Heart left ventricle (tissue), 13 donors: ENCODE results near the gene PACS1.

Experiments
- CTCF ChIP-seq, 12 donors: fragments of 200-600 bp; sonication (generic) in 4 of 12; IDR thresholded peaks; one replicate each; pipeline versions ENCODE4 v1.5.0 to v1.8.0; 2018 to 2022; ENCODE audit warnings: antibody characterized with exemption in 12 of 12, mild to moderate bottlenecking in 5 of 12
- POLR2A ChIP-seq, 2 donors: fragments of 450-650 bp; IDR thresholded peaks; one replicate each; pipeline ENCODE4 v1.6.1; 2017; ENCODE audit warnings: antibody characterized with exemption in 2 of 2, mild to moderate bottlenecking in 2 of 2, moderate library complexity in 2 of 2
- donor health status: ischemic (EF 13 %, LVEDD 7.1; RV severe dilation, severe dysfunction).
- donor health status: DM: no; HTN: yes; CAD: no.
- donor health status: DM: no; HTN: no; CAD: no.
- donor health status: ischemic (EF 25% LVEDD 6.9; RV normal size, moderate dysfunction).
- donor health status: ischemic (EF 25% LVEDD 5.7; RV mildly dilated, moderate dysfunction).
- donor health status: ischemic (EF 35%, LVEDD 5.7; RV mildly dilated, moderate dysfunction).
- donor health status: nonischemic (EF 11% LVEDD 7.7; RV severe dilation, severe dysfunction).
- donor health status: DM: yes; HTN: yes; CAD: no.
- donor health status: PGD.
- donor health status: ischemic (EF 29% LVEDD 5.4; RV normal size, mild dysfunction).
- donor health status: nonischemic (EF 23%, LVEDD 6.1; RV moderate dilation, normal function).

- TF ChIP-seq CTCF (IDR thresholded peaks at IDR 0.05) (no peak), POLR2A (IDR thresholded peaks at IDR 0.05) (no peak)
Measured at GRCh38 chr11:66116576-66117361, 46.7 kb downstream of the PACS1 start.
